ENCODE results near the gene ITPR1. TPM values are rescaled to one million over a fixed set of nuclear protein-coding genes. Genes with fewer than 3 reads are reported as not detected.

ITPR1 gene
- total and polyA plus RNA-seq, 10 of the 15 experiments (the other 5 are each of a cell fraction or from before 2014, with no cell fraction given), result 12.2 to 239 (median 28.4) TPM

GRCh38 chr3:4756855-4757574 lies 263.9 kb downstream of the ITPR1 start (continued):
- TF ChIP-seq, protein P1, sequence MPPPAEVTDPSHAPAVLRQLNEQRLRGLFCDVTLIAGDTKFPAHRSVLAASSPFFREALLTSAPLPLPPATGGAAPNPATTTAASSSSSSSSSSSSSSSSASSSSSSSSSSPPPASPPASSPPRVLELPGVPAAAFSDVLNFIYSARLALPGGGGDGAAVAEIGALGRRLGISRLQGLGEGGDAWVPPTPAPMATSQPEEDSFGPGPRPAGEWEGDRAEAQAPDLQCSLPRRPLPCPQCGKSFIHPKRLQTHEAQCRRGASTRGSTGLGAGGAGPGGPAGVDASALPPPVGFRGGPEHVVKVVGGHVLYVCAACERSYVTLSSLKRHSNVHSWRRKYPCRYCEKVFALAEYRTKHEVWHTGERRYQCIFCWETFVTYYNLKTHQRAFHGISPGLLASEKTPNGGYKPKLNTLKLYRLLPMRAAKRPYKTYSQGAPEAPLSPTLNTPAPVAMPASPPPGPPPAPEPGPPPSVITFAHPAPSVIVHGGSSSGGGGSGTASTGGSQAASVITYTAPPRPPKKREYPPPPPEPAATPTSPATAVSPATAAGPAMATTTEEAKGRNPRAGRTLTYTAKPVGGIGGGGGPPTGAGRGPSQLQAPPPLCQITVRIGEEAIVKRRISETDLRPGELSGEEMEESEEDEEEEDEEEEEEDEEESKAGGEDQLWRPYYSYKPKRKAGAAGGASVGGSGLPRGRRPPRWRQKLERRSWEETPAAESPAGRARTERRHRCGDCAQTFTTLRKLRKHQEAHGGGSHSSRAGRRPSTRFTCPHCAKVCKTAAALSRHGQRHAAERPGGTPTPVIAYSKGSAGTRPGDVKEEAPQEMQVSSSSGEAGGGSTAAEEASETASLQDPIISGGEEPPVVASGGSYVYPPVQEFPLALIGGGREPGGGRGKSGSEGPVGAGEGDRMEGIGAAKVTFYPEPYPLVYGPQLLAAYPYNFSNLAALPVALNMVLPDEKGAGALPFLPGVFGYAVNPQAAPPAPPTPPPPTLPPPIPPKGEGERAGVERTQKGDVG (CRISPR knock-in tag; IDR thresholded peaks at IDR 0.05), result peak; percentile 5; the same call in 1 of the 2 replicates
- TF ChIP-seq NR2C2 (IDR thresholded peaks at IDR 0.05; ENCODE audit: borderline replicate concordance, control insufficient read depth, insufficient read length, low read depth), result no peak
- peak; percentile 63 to 70; a peak in 2 of 4 replicates for TF ChIP-seq IKZF2 (IDR thresholded peaks at IDR 0.05)
- peak in 1 of 2 experiments; percentile 37; a peak in 2 of 4 replicates for TF ChIP-seq EP300 (IDR thresholded peaks at IDR 0.05; ENCODE audit: borderline replicate concordance in 1 of 2, control insufficient read depth in 1 of 2, low read depth in 2 of 2, low read length in 2 of 2)
- peak; percentile 39; the same call in 1 of the 2 replicates for TF ChIP-seq CHD2 (IDR thresholded peaks at IDR 0.05; ENCODE audit: borderline replicate concordance, low read depth, low read length)
- TF ChIP-seq NFYA (IDR thresholded peaks at IDR 0.05; ENCODE audit: borderline replicate concordance, low read depth, low read length), result no peak
- no peak for TF ChIP-seq STAT1 (conservative IDR thresholded peaks at IDR 0.05)
- TF ChIP-seq DPF2 (IDR thresholded peaks at IDR 0.05), result peak; percentile 67

All from GM12878 (cell line).